K562 (cell line): ENCODE data around the gene DDX5. TPM values are rescaled to one million over a fixed set of nuclear protein-coding genes. Genes with fewer than 3 reads are reported as not detected.

Experiments used
- GTF2E2 ChIP-seq: fragments of 200-800 bp; sonication (Bioruptor generic); IDR thresholded peaks from 2 replicates; pipeline ENCODE4 v1.6.1; 2016; ENCODE audit warnings: missing genetic modification characterization, missing compliant biosample characterization
- KLF13 ChIP-seq: fragments of 450-650 bp; IDR thresholded peaks from 2 replicates; pipeline ENCODE4 v1.6.1; 2016; ENCODE audit warnings: missing genetic modification characterization, low read depth, mild to moderate bottlenecking, missing compliant biosample characterization, moderate library complexity, borderline replicate concordance
- MAFG ChIP-seq: fragments of 450-650 bp; conservative IDR thresholded peaks from 2 replicates; pipeline ENCODE4 v1.6.1; 2016; ENCODE audit warnings: missing genetic modification characterization, missing compliant biosample characterization
- MEF2D ChIP-seq: conservative IDR thresholded peaks from 2 replicates; pipeline ENCODE4 v1.6.1; 2016; ENCODE audit warnings: low read depth, missing genetic modification characterization, missing compliant biosample characterization
- SAP30 ChIP-seq: fragments of 200-600 bp; sonication (generic); IDR thresholded peaks from 2 replicates; pipeline ENCODE4 v1.6.1; 2012; ENCODE audit warnings: borderline replicate concordance, low read depth, mild to moderate bottlenecking, moderate library complexity, low read length, control low read depth, inconsistent platforms; ENCODE audit not compliant: insufficient read depth, poor library complexity, severe bottlenecking
- ZNF143 ChIP-seq: sonication (generic); formaldehyde crosslinking; IDR thresholded peaks from 2 replicates; pipeline ENCODE4 v1.9.0; 2022; ENCODE audit warnings: mild to moderate bottlenecking, missing genetic modification reagents
- ZNF785 ChIP-seq: fragments of 250-450 bp; sonication (Bioruptor Pico); IDR thresholded peaks from 2 replicates; pipeline ENCODE4 v1.4.0; 2020; ENCODE audit warnings: mild to moderate bottlenecking
- polyA plus RNA-seq, 8 experiments: library from polyadenylated mRNA; depleted of rRNA in 4 of 8; stranded (reverse) in 5 of 8; unstranded in 3 of 8; fragments of >200 nt; fragmentation: Nextera tagmentation in 2 of 8; fragmentation: Illumina TruSeq in 1 of 8; extraction: Ambion mirVana in 2 of 8; extraction: Trizol in 1 of 8; gene quantifications; 2 replicates each; pipeline versions ENCODE4 v1.2.1 to v1.2.3, GENCODE V29; 2011 to 2014; ENCODE audit warnings: inconsistent platforms in 1 of 8, missing spikeins in 1 of 8
- total RNA-seq, 7 experiments: library from RNA; depleted of rRNA in 6 of 7; stranded (reverse); fragments of >200 nt in 6 of 7; fragmentation: Illumina TruSeq in 2 of 7; extraction: Trizol in 2 of 7; gene quantifications; 2 replicates each; pipeline versions ENCODE4 v1.2.1 to v1.2.3, GENCODE V29; 2011 to 2021; ENCODE audit warnings: low replicate concordance in 1 of 7
- TF ChIP-seq, protein P1 (sequence below): fragments of 250-450 bp; sonication (Bioruptor Pico); IDR thresholded peaks from 2 replicates; pipeline ENCODE4 v1.5.0; 2021; ENCODE audit warnings: mild to moderate bottlenecking, borderline replicate concordance
- TF ChIP-seq, protein P2 (sequence below): fragments of 450-650 bp; IDR thresholded peaks from 2 replicates; pipeline ENCODE4 v1.6.1; 2018; ENCODE audit not compliant: partially characterized antibody
- TF ChIP-seq, protein P3 (sequence below): sonication (generic); formaldehyde crosslinking; IDR thresholded peaks from 2 replicates; pipeline ENCODE4 v1.4.0; 2020; ENCODE audit warnings: mild to moderate bottlenecking, missing genetic modification reagents
- TF ChIP-seq, protein P4 (sequence below): fragments of 250-450 bp; sonication (Bioruptor Pico); IDR thresholded peaks from 2 replicates; pipeline ENCODE4 v1.4.0; 2020; ENCODE audit warnings: mild to moderate bottlenecking

DDX5 gene
- total and polyA plus RNA-seq, 9 of the 15 experiments (the other 6 are each of a cell fraction or from before 2014, with no cell fraction given) = 306 to 1,639 (median 604) TPM

DNA sequence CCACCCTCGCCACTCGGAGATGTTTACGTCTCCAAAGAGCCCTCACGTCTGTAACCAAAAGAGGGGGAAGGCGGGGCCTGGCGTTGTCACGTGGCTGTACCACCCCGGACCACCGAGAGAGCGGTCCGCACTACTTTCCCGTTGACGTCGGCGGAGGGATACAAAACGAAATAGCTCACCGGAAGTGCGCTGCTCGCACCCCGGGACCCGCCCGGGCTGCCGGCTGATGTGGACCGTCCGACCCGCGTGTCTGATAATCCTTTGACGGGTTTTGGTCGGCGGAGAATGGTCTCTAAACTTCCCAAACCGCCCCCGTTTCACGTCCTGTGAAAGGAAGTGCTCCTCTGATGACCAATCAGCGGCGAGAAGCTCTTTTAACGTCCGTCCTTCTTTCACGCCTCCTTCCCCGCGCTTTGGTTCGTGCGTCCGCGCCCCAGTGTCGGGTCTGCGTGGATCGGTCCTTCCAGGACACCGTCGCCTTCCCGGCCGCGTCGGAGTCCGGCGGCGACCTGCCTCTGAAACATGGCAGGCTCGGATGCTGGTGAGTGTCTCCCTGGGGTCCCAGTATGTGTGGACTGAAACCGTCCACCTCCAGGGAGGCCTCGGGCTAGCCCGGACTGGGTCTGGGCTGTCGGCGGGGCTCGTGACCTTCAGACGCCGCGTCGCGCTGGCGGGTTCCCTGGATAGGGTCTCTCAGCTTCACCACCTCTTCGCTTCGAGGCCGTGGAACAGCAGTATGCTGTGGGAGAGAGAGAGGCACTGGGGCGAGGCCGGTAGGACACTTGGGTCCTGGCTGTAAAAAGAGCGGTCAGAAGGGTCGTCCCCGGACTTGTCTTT is 705 bp upstream of the DDX5 start, which contains the start of gene CEP95 (continued):
- TF ChIP-seq SAP30 (peak; percentile 84), MEF2D (tag) (peak; percentile 62), ZNF785 (CRISPR knock-in tag) (no peak), GTF2E2 (tag) (no peak; the same call in 1 of the 2 replicates), ZNF143 (CRISPR knock-in tag) (no peak), KLF13 (tag) (peak; percentile 80), MAFG (tag) (no peak)
- TF ChIP-seq, protein P1, sequence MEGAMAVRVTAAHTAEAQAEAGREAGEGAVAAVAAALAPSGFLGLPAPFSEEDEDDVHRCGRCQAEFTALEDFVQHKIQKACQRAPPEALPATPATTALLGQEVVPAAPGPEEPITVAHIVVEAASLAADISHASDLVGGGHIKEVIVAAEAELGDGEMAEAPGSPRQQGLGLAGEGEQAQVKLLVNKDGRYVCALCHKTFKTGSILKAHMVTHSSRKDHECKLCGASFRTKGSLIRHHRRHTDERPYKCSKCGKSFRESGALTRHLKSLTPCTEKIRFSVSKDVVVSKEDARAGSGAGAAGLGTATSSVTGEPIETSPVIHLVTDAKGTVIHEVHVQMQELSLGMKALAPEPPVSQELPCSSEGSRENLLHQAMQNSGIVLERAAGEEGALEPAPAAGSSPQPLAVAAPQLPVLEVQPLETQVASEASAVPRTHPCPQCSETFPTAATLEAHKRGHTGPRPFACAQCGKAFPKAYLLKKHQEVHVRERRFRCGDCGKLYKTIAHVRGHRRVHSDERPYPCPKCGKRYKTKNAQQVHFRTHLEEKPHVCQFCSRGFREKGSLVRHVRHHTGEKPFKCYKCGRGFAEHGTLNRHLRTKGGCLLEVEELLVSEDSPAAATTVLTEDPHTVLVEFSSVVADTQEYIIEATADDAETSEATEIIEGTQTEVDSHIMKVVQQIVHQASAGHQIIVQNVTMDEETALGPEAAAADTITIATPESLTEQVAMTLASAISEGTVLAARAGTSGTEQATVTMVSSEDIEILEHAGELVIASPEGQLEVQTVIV (CRISPR knock-in tag) = no peak
- TF ChIP-seq, protein P2, sequence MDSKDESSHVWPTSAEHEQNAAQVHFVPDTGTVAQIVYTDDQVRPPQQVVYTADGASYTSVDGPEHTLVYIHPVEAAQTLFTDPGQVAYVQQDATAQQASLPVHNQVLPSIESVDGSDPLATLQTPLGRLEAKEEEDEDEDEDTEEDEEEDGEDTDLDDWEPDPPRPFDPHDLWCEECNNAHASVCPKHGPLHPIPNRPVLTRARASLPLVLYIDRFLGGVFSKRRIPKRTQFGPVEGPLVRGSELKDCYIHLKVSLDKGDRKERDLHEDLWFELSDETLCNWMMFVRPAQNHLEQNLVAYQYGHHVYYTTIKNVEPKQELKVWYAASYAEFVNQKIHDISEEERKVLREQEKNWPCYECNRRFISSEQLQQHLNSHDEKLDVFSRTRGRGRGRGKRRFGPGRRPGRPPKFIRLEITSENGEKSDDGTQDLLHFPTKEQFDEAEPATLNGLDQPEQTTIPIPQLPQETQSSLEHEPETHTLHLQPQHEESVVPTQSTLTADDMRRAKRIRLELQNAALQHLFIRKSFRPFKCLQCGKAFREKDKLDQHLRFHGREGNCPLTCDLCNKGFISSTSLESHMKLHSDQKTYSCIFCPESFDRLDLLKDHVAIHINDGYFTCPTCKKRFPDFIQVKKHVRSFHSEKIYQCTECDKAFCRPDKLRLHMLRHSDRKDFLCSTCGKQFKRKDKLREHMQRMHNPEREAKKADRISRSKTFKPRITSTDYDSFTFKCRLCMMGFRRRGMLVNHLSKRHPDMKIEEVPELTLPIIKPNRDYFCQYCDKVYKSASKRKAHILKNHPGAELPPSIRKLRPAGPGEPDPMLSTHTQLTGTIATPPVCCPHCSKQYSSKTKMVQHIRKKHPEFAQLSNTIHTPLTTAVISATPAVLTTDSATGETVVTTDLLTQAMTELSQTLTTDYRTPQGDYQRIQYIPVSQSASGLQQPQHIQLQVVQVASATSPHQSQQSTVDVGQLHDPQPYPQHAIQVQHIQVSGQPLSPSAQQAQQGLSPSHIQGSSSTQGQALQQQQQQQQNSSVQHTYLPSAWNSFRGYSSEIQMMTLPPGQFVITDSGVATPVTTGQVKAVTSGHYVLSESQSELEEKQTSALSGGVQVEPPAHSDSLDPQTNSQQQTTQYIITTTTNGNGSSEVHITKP = peak; percentile 80
- TF ChIP-seq, protein P3, sequence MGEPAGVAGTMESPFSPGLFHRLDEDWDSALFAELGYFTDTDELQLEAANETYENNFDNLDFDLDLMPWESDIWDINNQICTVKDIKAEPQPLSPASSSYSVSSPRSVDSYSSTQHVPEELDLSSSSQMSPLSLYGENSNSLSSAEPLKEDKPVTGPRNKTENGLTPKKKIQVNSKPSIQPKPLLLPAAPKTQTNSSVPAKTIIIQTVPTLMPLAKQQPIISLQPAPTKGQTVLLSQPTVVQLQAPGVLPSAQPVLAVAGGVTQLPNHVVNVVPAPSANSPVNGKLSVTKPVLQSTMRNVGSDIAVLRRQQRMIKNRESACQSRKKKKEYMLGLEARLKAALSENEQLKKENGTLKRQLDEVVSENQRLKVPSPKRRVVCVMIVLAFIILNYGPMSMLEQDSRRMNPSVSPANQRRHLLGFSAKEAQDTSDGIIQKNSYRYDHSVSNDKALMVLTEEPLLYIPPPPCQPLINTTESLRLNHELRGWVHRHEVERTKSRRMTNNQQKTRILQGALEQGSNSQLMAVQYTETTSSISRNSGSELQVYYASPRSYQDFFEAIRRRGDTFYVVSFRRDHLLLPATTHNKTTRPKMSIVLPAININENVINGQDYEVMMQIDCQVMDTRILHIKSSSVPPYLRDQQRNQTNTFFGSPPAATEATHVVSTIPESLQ (CRISPR knock-in tag) = no peak
- TF ChIP-seq, protein P4, sequence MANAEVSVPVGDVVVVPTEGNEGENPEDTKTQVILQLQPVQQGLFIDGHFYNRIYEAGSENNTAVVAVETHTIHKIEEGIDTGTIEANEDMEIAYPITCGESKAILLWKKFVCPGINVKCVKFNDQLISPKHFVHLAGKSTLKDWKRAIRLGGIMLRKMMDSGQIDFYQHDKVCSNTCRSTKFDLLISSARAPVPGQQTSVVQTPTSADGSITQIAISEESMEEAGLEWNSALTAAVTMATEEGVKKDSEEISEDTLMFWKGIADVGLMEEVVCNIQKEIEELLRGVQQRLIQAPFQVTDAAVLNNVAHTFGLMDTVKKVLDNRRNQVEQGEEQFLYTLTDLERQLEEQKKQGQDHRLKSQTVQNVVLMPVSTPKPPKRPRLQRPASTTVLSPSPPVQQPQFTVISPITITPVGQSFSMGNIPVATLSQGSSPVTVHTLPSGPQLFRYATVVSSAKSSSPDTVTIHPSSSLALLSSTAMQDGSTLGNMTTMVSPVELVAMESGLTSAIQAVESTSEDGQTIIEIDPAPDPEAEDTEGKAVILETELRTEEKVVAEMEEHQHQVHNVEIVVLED (CRISPR knock-in tag) = peak; percentile 84
